ENCODE measurements around the gene ICA1.
"Not testable (repeated sequence)": the region's sequence is repeated elsewhere in the genome, so short reads cannot be mapped to it uniquely, and the experiment has no call there.

The ICA1 gene

GRCh38 chr7:8105449-8106095 is 156.4 kb downstream of the ICA1 start:
- DNase-seq (ENCODE audit: low read depth), result no peak
- H3K4me3 ChIP-seq (ENCODE audit: low read length), result no peak overlapping the region
- no peak for TF ChIP-seq CTCF (conservative IDR thresholded peaks at IDR 0.05; ENCODE audit: low read length)

GRCh38 chr7:8103282-8103681 is 158.7 kb downstream of the ICA1 start:
- H3K4me3 ChIP-seq (ENCODE audit: low read length), result no peak overlapping the region
- no peak for DNase-seq (ENCODE audit: low read depth)
- TF ChIP-seq CTCF (conservative IDR thresholded peaks at IDR 0.05; ENCODE audit: low read length), result no peak

- H3K4me3 ChIP-seq (ENCODE audit: low read length); DNase-seq (ENCODE audit: low read depth): not testable (repeated sequence)
Measured at GRCh38 chr7:8101292-8101691, 160.7 kb downstream of the ICA1 start.

GRCh38 chr7:8094164-8095140 is 167.5 kb downstream of the ICA1 start:
- TF ChIP-seq CTCF (conservative IDR thresholded peaks at IDR 0.05; ENCODE audit: low read length), result no peak
- DNase-seq (ENCODE audit: low read depth), result no peak
- H3K4me3 ChIP-seq (ENCODE audit: low read length), result no peak overlapping the region

- TF ChIP-seq CTCF (conservative IDR thresholded peaks at IDR 0.05; ENCODE audit: low read length), result no peak
- H3K4me3 ChIP-seq (ENCODE audit: low read length), result no peak overlapping the region
- no peak for DNase-seq (ENCODE audit: low read depth)
Measured at GRCh38 chr7:8092140-8092539, 169.8 kb downstream of the ICA1 start.

GRCh38 chr7:8089036-8089780 is 172.8 kb downstream of the ICA1 start:
- no peak for DNase-seq (ENCODE audit: low read depth)
- no peak overlapping the region for H3K4me3 ChIP-seq (ENCODE audit: low read length)
- no peak for TF ChIP-seq CTCF (conservative IDR thresholded peaks at IDR 0.05; ENCODE audit: low read length)

GRCh38 chr7:8086239-8086638 is 175.7 kb downstream of the ICA1 start:
- no peak for DNase-seq (ENCODE audit: low read depth)
- H3K4me3 ChIP-seq (ENCODE audit: low read length), result no peak overlapping the region
- TF ChIP-seq CTCF (conservative IDR thresholded peaks at IDR 0.05; ENCODE audit: low read length), result no peak
